H1 (cell line): ENCODE measurements around the gene PLEKHA5. TPM values are rescaled to one million over a fixed set of nuclear protein-coding genes. Genes with fewer than 3 reads are reported as not detected.

ENCODE experiments used
- CTCF ChIA-PET: fragments of 300-600 bp; sonication (Branson Sonifier 250); formaldehyde crosslinking; loops from one replicate; lab custom pipeline; 2021; ENCODE audit not compliant: partially characterized antibody; lab: Charles Lee
- POLR2A ChIA-PET: fragments of 300-600 bp; sonication (Branson Sonifier 250); formaldehyde crosslinking; loops from one replicate; lab custom pipeline; 2021; ENCODE audit warnings: inconsistent platforms; ENCODE audit not compliant: partially characterized antibody; lab: Charles Lee
- DNase-seq, 2 experiments: peaks; one replicate each; pipeline versions ENCODE4 v3.0.0 to v3.0.0-alpha.2; 2010 to 2022; ENCODE audit warnings: low spot score in 2 of 2, low read depth in 1 of 2, mixed read lengths in 1 of 2
- FAIRE-seq: peaks from 2 replicates; lab custom pipeline; 2011; peaks lifted over from hg19 to GRCh38; lab: Jason Lieb, UNC
- H2AFZ ChIP-seq: 2 replicates; pipeline ENCODE4 v1.8.1; 2012; ENCODE audit warnings: low read length, inconsistent platforms
- H2AK5ac ChIP-seq: 2 replicates; pipeline ENCODE4 v1.6.1; 2013; ENCODE audit warnings: low read depth, low read length
- H2BK120ac ChIP-seq: replicated peaks from 2 replicates; pipeline ENCODE3; 2013; ENCODE audit warnings: low read depth, low read length, inconsistent platforms
- H2BK12ac ChIP-seq: 2 replicates; pipeline ENCODE4 v1.6.1; 2013; ENCODE audit warnings: low read depth, low read length
- H2BK15ac ChIP-seq: 2 replicates; pipeline ENCODE4 v1.6.1; 2013; ENCODE audit warnings: low read length
- H2BK20ac ChIP-seq: 2 replicates; pipeline ENCODE4 v1.6.1; 2013; ENCODE audit warnings: low read length
- H2BK5ac ChIP-seq: 2 replicates; pipeline ENCODE4 v1.6.1; 2013; ENCODE audit warnings: low read depth, low read length
- H3K14ac ChIP-seq: 2 replicates; pipeline ENCODE4 v1.6.1; 2013; ENCODE audit warnings: inconsistent platforms; ENCODE audit not compliant: insufficient read length
- H3K18ac ChIP-seq: 2 replicates; pipeline ENCODE4 v1.6.1; 2013; ENCODE audit warnings: low read length; ENCODE audit errors: extremely low read depth
- H3K23ac ChIP-seq: 2 replicates; pipeline ENCODE4 v1.6.1; 2013; ENCODE audit warnings: inconsistent platforms; ENCODE audit not compliant: insufficient read length
- H3K23me2 ChIP-seq: 2 replicates; pipeline ENCODE4 v1.6.1; 2013; ENCODE audit warnings: low read depth, low read length
- H3K27ac ChIP-seq: 2 replicates; pipeline ENCODE4 v1.6.1; 2011; ENCODE audit warnings: low read depth, low read length, inconsistent platforms
- H3K27me3 ChIP-seq, 4 experiments: replicated peaks in 1 of 4; 1 replicate in 1 of 4; 2 replicates in 3 of 4; pipeline versions ENCODE4 v1.6.1 to v1.8.1; 2011 to 2013; ENCODE audit warnings: low read length in 3 of 4, mild to moderate bottlenecking in 3 of 4, inconsistent platforms in 2 of 4, mixed read lengths in 2 of 4, moderate library complexity in 1 of 4; ENCODE audit not compliant: control insufficient read depth in 3 of 4, insufficient read depth in 3 of 4; ENCODE audit errors: extremely low read depth in 1 of 4
- H3K36me3 ChIP-seq, 4 experiments: 2 replicates each; pipeline versions ENCODE4 v1.6.1 to v1.8.1; 2011 to 2013; ENCODE audit warnings: mild to moderate bottlenecking in 4 of 4, low read length in 3 of 4, moderate library complexity in 2 of 4, control low read depth in 1 of 4, inconsistent platforms in 1 of 4; ENCODE audit not compliant: insufficient read depth in 4 of 4, control insufficient read depth in 2 of 4
- H3K4ac ChIP-seq: replicated peaks from 2 replicates; pipeline ENCODE3; 2013; ENCODE audit warnings: low read length, low read depth, mixed read lengths, inconsistent platforms; ENCODE audit not compliant: insufficient read length
- H3K4me1 ChIP-seq, 4 experiments: replicated peaks in 1 of 4; 1 replicate in 1 of 4; 2 replicates in 3 of 4; pipeline versions ENCODE4 v1.6.1 to v1.8.1; 2011 to 2013; ENCODE audit warnings: low read length in 3 of 4, inconsistent platforms in 2 of 4, mixed read lengths in 1 of 4; ENCODE audit not compliant: insufficient read depth in 4 of 4, control insufficient read depth in 3 of 4
- H3K4me2 ChIP-seq, 2 experiments: 2 replicates each; pipeline versions ENCODE4 v1.6.1 to v1.8.1; 2011 to 2013; ENCODE audit warnings: low read depth in 2 of 2, low read length in 2 of 2, control low read depth in 1 of 2, inconsistent platforms in 1 of 2, mild to moderate bottlenecking in 1 of 2; ENCODE audit not compliant: insufficient read depth in 1 of 2
- H3K4me3 ChIP-seq, 4 experiments: fragments of 200-600, 300-600 bp in 1 of 4; sonication (generic), shearing (Covaris generic), sonication (Bioruptor Twin) in 1 of 4; 2 replicates each; pipeline versions ENCODE4 v1.5.1 to v1.8.1; 2011 to 2016; ENCODE audit warnings: low read length in 4 of 4, low read depth in 3 of 4, control low read depth in 2 of 4, inconsistent platforms in 2 of 4, mild to moderate bottlenecking in 2 of 4, mixed read lengths in 1 of 4, moderate library complexity in 1 of 4; ENCODE audit not compliant: insufficient read depth in 2 of 4; ENCODE audit errors: extremely low read depth in 1 of 4
- H3K56ac ChIP-seq: replicated peaks from 2 replicates; pipeline ENCODE3; 2013; ENCODE audit warnings: low read depth, mild to moderate bottlenecking, mixed read lengths, low read length, inconsistent platforms; ENCODE audit not compliant: insufficient read length
- H3K79me1 ChIP-seq: 2 replicates; pipeline ENCODE4 v1.6.1; 2013; ENCODE audit warnings: low read depth, low read length, control low read depth
- H3K79me2 ChIP-seq, 2 experiments: 2 replicates each; pipeline versions ENCODE4 v1.6.1 to v1.8.1; 2012 to 2013; ENCODE audit warnings: low read length in 2 of 2, mild to moderate bottlenecking in 2 of 2, inconsistent platforms in 1 of 2; ENCODE audit not compliant: insufficient read depth in 2 of 2, control insufficient read depth in 1 of 2
- H3K9ac ChIP-seq, 4 experiments: replicated peaks in 1 of 4; 1 replicate in 1 of 4; 2 replicates in 3 of 4; pipeline versions ENCODE4 v1.6.1 to v1.8.1; 2011 to 2013; ENCODE audit warnings: low read depth in 3 of 4, low read length in 3 of 4, control low read depth in 2 of 4, mild to moderate bottlenecking in 2 of 4, moderate library complexity in 2 of 4, inconsistent platforms in 1 of 4; ENCODE audit errors: extremely low read depth in 1 of 4
- H3K9me3 ChIP-seq, 2 experiments: 2 replicates each; pipeline versions ENCODE4 v1.6.1 to v1.8.1; 2012 to 2013; ENCODE audit warnings: mild to moderate bottlenecking in 2 of 2, moderate library complexity in 2 of 2, control low read depth in 1 of 2, inconsistent platforms in 1 of 2, low read depth in 1 of 2, low read length in 1 of 2, mixed read lengths in 1 of 2; ENCODE audit not compliant: insufficient read depth in 2 of 2
- H4K20me1 ChIP-seq, 2 experiments: replicated peaks in 1 of 2; 2 replicates each; pipeline versions ENCODE3 to v1.8.1; 2011 to 2013; ENCODE audit warnings: inconsistent platforms in 2 of 2, low read length in 2 of 2, mild to moderate bottlenecking in 1 of 2; ENCODE audit not compliant: insufficient read depth in 2 of 2, control insufficient read depth in 1 of 2
- H4K5ac ChIP-seq: 2 replicates; pipeline ENCODE4 v1.6.1; 2013; ENCODE audit warnings: low read length, low read depth, mixed read lengths, inconsistent platforms; ENCODE audit not compliant: insufficient read length
- H4K8ac ChIP-seq: 2 replicates; pipeline ENCODE4 v1.8.0; 2013; ENCODE audit warnings: mild to moderate bottlenecking, moderate library complexity, low read length, inconsistent platforms; ENCODE audit not compliant: insufficient read depth; ENCODE audit errors: extremely low read depth
- H4K91ac ChIP-seq: replicated peaks from 2 replicates; pipeline ENCODE3; 2013; ENCODE audit warnings: low read length, mixed read lengths, inconsistent platforms; ENCODE audit not compliant: insufficient read length
- BACH1 ChIP-seq: IDR thresholded peaks from 2 replicates; pipeline ENCODE4 v1.6.1; 2012; ENCODE audit warnings: low read length, improper control_type of control experiment
- CBX5 ChIP-seq: fragments of 300-800, 300-1000 bp; sonication (generic); IDR thresholded peaks from 2 replicates; pipeline ENCODE4 v1.7.1; 2016; ENCODE audit warnings: antibody characterized with exemption, low read length, low read depth
- EGR1 ChIP-seq: IDR thresholded peaks from 2 replicates; pipeline ENCODE4 v1.6.1; 2011; ENCODE audit warnings: low read depth, low read length, borderline replicate concordance
- HDAC2 ChIP-seq, 2 experiments: fragments of 300-600 bp in 1 of 2; sonication (generic) in 1 of 2; IDR thresholded peaks; 2 replicates each; pipeline ENCODE4 v1.6.1; 2011 to 2012; ENCODE audit warnings: low read depth in 2 of 2, low read length in 2 of 2, mild to moderate bottlenecking in 2 of 2, moderate library complexity in 2 of 2, borderline replicate concordance in 1 of 2, inconsistent platforms in 1 of 2
- JUN ChIP-seq: IDR thresholded peaks from 2 replicates; pipeline ENCODE4 v1.6.1; 2011; ENCODE audit warnings: low read depth, mild to moderate bottlenecking, improper control_type of control experiment, low read length
- POLR2A ChIP-seq, 2 experiments: IDR thresholded peaks; 1 replicate in 1 of 2; 2 replicates in 1 of 2; pipeline ENCODE4 v1.6.1; 2011; ENCODE audit warnings: low read depth in 2 of 2, low read length in 2 of 2, mild to moderate bottlenecking in 2 of 2; ENCODE audit errors: control extremely low read depth in 1 of 2
- RBBP5 ChIP-seq: IDR thresholded peaks from 2 replicates; pipeline ENCODE4 v1.7.1; 2012; ENCODE audit warnings: low read depth, mild to moderate bottlenecking, inconsistent platforms, low read length, moderate library complexity, borderline replicate concordance
- RXRA ChIP-seq: IDR thresholded peaks from 2 replicates; pipeline ENCODE4 v1.6.1; 2011; ENCODE audit warnings: low read depth, mild to moderate bottlenecking, low read length, moderate library complexity; ENCODE audit not compliant: insufficient read depth
- SIRT6 ChIP-seq: IDR thresholded peaks from one replicate; pipeline ENCODE4 v1.7.1; 2012; ENCODE audit warnings: low read length, inconsistent platforms
- SIX5 ChIP-seq: IDR thresholded peaks from 2 replicates; pipeline ENCODE4 v1.6.1; 2011; ENCODE audit warnings: mild to moderate bottlenecking, low read depth, low read length
- SP2 ChIP-seq: IDR thresholded peaks from 2 replicates; pipeline ENCODE4 v1.6.1; 2012; ENCODE audit warnings: mild to moderate bottlenecking, low read length, inconsistent platforms
- USF2 ChIP-seq: IDR thresholded peaks from 2 replicates; pipeline ENCODE4 v1.6.1; 2011; ENCODE audit warnings: low read length, improper control_type of control experiment
- YY1 ChIP-seq: IDR thresholded peaks from 2 replicates; pipeline ENCODE4 v1.6.1; 2011; ENCODE audit warnings: low read depth, mild to moderate bottlenecking, low read length
- whole genome bisulfite sequencing, 2 experiments: shearing (Covaris generic) in 1 of 2; methylation state at CpG; one replicate each; pipeline versions ENCODE4 v1.1.6 to v1.1.7; 2013 to 2015; ENCODE audit warnings: low lambda C conversion rate in 2 of 2, mixed read lengths in 2 of 2, inconsistent platforms in 1 of 2, low coverage in 1 of 2, missing lambda C conversion rate in 1 of 2; ENCODE audit not compliant: insufficient replicate concordance in 2 of 2, insufficient coverage in 1 of 2, insufficient read length in 1 of 2; ENCODE audit errors: extremely low coverage in 1 of 2, missing lambda C conversion rate in 1 of 2; 5-methylcytosine and 5-hydroxymethylcytosine counted together
- polyA plus RNA-seq, 7 experiments: library from polyadenylated mRNA; depleted of rRNA in 3 of 7; stranded (reverse) in 5 of 7; unstranded in 2 of 7; fragments of >200 nt in 5 of 7; fragments of 200-250 nt in 2 of 7; gene quantifications; 1 replicate in 5 of 7; 2 replicates in 1 of 7; 4 replicates in 1 of 7; pipeline versions ENCODE4 v1.2.1 to v1.2.3, GENCODE V29; 2011 to 2013; ENCODE audit warnings: missing spikeins in 2 of 7, mixed read lengths in 2 of 7
- total RNA-seq: library from RNA; stranded (reverse); fragmentation: NEBNext Ultra II Directional; extraction: Animal tissue kit (Norgen Biotek cat#: 25700); gene quantifications from 2 replicates; pipeline ENCODE4 v1.2.1, GENCODE V29; 2021
- TF ChIP-seq, protein P1 (sequence below): IDR thresholded peaks from 2 replicates; pipeline ENCODE4 v1.6.1; 2012; ENCODE audit warnings: inconsistent platforms

The PLEKHA5 gene
- total and polyA plus RNA-seq, 2 of the 8 experiments (the other 6 are each of a cell fraction or from before 2014, with no cell fraction given): 17.2 to 66.1 TPM

- no peaks in the 10 kb centered on the region for H3K79me2 ChIP-seq
- H3K9ac ChIP-seq: no peak overlapping the region
- no peak overlapping the region for H3K23ac ChIP-seq
- H2BK120ac ChIP-seq: no peak overlapping the region
- no peaks in the 10 kb centered on the region for H3K27me3 ChIP-seq
- ChIA-PET CTCF (interaction anchor here (1.2 kb wide), 1 partner anchor 651 kb away, joined by 3 read pairs; no protein-coding TSS in a partner anchor), POLR2A (no interaction called here)
- no peak overlapping the region for H3K4me3 ChIP-seq
- no peak overlapping the region for H3K56ac ChIP-seq
- peaks cover 0 to 2% of the 10 kb centered on the region in 2 experiments; a peak in 1 of 4 replicates for H3K9me3 ChIP-seq
- no peak overlapping the region for H4K8ac ChIP-seq
- no peak overlapping the region for H2BK15ac ChIP-seq
- no peak overlapping the region for H2BK5ac ChIP-seq
- no peak overlapping the region for H3K4ac ChIP-seq
- no peak overlapping the region for H3K18ac ChIP-seq
- no peak overlapping the region for H3K4me2 ChIP-seq
- DNase-seq: no peak
- FAIRE-seq: no peak
- H3K79me1 ChIP-seq: no peaks in the 10 kb centered on the region
- no peaks in the 10 kb centered on the region for H4K20me1 ChIP-seq
- H2AFZ ChIP-seq: no peak overlapping the region
- H4K91ac ChIP-seq: no peak overlapping the region
- H3K4me1 ChIP-seq: no peaks in the 10 kb centered on the region
- H2AK5ac ChIP-seq: no peak overlapping the region
- H4K5ac ChIP-seq: no peak overlapping the region
- H3K23me2 ChIP-seq: no peaks in the 10 kb centered on the region
- H2BK20ac ChIP-seq: no peak overlapping the region
- WGBS, 2 experiments: 93% methylated on average over 2 of the region's 2 CpGs; no CpG with 5 or more reads in 1 of the 2 experiments
- no peak overlapping the region for H2BK12ac ChIP-seq
- no peaks in the 10 kb centered on the region for H3K36me3 ChIP-seq
- no peak overlapping the region for H3K27ac ChIP-seq
- H3K14ac ChIP-seq: no peak overlapping the region
- TF ChIP-seq SIRT6 (no peak), YY1 (no peak), JUN (no peak), SP2 (no peak), CBX5 (no peak), RBBP5 (no peak), POLR2A (IDR thresholded peaks at IDR 0.05; ENCODE audit: control extremely low read depth in 1 of 2, low read depth in 2 of 2, low read length in 2 of 2) (no peak), USF2 (no peak), BACH1 (no peak), RXRA (no peak), SIX5 (no peak), EGR1 (no peak), HDAC2 (IDR thresholded peaks at IDR 0.05; ENCODE audit: borderline replicate concordance in 1 of 2, low read depth in 2 of 2, low read length in 2 of 2) (no peak)
- TF ChIP-seq, protein P1, sequence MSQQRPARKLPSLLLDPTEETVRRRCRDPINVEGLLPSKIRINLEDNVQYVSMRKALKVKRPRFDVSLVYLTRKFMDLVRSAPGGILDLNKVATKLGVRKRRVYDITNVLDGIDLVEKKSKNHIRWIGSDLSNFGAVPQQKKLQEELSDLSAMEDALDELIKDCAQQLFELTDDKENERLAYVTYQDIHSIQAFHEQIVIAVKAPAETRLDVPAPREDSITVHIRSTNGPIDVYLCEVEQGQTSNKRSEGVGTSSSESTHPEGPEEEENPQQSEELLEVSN: no peak
These were observed 48.6 kb upstream of the PLEKHA5 start for GRCh38 chr12:19080918-19081317.
